Measurements from ENCODE around the gene WDR62. TPM values are rescaled to one million over a fixed set of nuclear protein-coding genes. Genes with fewer than 3 reads are reported as not detected.
"Not testable (repeated sequence)": the region's sequence is repeated elsewhere in the genome, so short reads cannot be mapped to it uniquely, and the experiment has no call there.

The WDR62 gene
- total and polyA plus RNA-seq, 8 donors: 0.12 to 0.49 (median 0.37) TPM

DNA sequence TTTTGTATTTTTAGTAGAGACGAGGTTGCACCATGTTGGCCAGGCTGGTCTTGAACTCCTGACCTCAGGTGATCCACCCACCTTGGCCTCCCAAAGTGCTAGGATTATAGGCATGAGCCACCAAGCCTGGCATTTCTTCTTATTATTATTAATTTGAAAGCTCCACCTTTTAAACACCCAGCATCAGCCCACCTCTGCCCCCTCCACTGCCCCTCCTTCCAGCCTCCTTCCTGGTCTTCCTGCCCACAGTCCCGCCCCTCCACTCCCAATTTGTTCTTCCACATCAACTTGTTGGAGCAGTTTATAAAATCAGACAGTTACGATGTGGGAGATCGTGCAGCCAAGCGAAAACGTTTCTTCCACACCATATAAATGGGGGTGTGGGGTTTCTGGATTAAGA, 14.2 kb upstream of the WDR62 start:
- no peaks in the 10 kb centered on the region for H3K36me3 ChIP-seq
- TF ChIP-seq CTCF (IDR thresholded peaks at IDR 0.05): no peak
- DNase-seq (no peak), ATAC-seq (no peak), FAIRE-seq (no peak)
- no peaks in the 10 kb centered on the region for H3K4me1 ChIP-seq
- H3K27ac ChIP-seq: no peak overlapping the region
- intact Hi-C loops (cut with DNase I): no loop called here
- 88 to 91% methylated on average over 6 of the region's 6 CpGs for WGBS, 2 donors
- H3K9me3 ChIP-seq: no peaks in the 10 kb centered on the region
- no peak overlapping the region for H3K4me3 ChIP-seq
- H3K27me3 ChIP-seq: no peaks in the 10 kb centered on the region

DNA sequence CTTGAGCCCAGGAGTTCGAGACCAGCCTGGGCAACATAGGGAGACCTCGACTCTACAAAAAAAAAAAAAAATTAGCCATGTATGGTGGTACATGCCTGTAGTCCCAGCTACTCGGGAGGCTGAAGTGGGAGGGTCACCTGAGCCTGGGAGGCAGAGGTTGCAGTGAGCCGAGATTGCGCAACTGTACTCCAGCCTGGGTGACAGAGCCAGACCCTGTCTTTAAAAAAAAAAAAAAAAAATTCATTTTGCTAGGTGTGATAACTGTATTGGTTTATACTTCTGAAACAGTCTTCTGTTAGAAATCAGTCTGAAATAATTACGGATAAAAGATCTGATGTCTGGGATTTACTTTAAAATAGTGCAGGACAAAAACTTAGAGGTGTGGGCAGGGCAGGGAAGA, 13.6 kb upstream of the WDR62 start:
- DNase-seq; H3K9me3 ChIP-seq; H3K27ac ChIP-seq; ATAC-seq; H3K4me1 ChIP-seq; H3K36me3 ChIP-seq; intact Hi-C loops (cut with DNase I); H3K27me3 ChIP-seq; H3K4me3 ChIP-seq; FAIRE-seq: not testable (repeated sequence)
- WGBS, 2 donors: 83 to 86% methylated on average over 6 of the region's 6 CpGs

GRCh38 chr19:36041831-36042230, 12.9 kb upstream of the WDR62 start:
- Histone ChIP-seq H3K4me3 (no peak overlapping the region), H3K27ac (peak overlapping the region in 1 of 4 donors; percentile 26), H3K9me3 (no peaks in the 10 kb centered on the region), H3K4me1 (no peaks in the 10 kb centered on the region), H3K36me3 (no peaks in the 10 kb centered on the region), H3K27me3 (no peaks in the 10 kb centered on the region)
- intact Hi-C loops (cut with DNase I): no loop called here
- no peak for TF ChIP-seq CTCF (IDR thresholded peaks at IDR 0.05)
- FAIRE-seq (no peak), DNase-seq (no peak), ATAC-seq (peak; percentile 53 to 75 (median 70))
- WGBS, 2 donors: 36 to 37% methylated on average over 3 of the region's 3 CpGs

DNA sequence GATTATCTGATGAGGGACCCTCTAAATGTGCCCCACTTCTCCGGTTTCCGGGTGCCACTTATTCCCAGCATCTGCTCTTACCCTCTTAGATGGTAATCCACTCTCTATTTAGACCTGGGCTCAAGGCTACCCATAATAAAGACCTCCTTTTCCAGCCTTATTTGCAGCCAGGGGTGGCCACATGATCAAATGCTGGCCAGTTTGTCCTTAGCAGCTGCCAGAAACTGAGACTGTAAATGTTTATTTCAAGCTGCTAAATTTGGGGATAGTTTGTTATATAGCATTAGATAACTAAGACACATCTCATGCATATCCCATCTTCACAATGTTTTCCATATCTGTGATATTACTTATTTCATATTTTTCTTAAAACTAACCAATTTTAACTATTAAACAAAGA, 10.7 kb upstream of the WDR62 start:
- no peak for DNase-seq
- 92 to 95% methylated on average over 2 of the region's 2 CpGs for WGBS, 2 donors
- Histone ChIP-seq H3K4me1 (no peaks in the 10 kb centered on the region), H3K9me3 (no peaks in the 10 kb centered on the region), H3K27ac (no peak overlapping the region), H3K27me3 (no peaks in the 10 kb centered on the region), H3K36me3 (no peaks in the 10 kb centered on the region), H3K4me3 (no peak overlapping the region)
- TF ChIP-seq CTCF (IDR thresholded peaks at IDR 0.05): no peak
- no peak for ATAC-seq
- intact Hi-C loops (cut with DNase I): no loop called here
- no peak for FAIRE-seq

- ATAC-seq (no peak), DNase-seq (no peak), FAIRE-seq (no peak)
- TF ChIP-seq CTCF (IDR thresholded peaks at IDR 0.05): no peak
- Histone ChIP-seq H3K4me3 (no peak overlapping the region), H3K27me3 (no peaks in the 10 kb centered on the region), H3K27ac (no peak overlapping the region), H3K36me3 (no peaks in the 10 kb centered on the region), H3K9me3 (no peaks in the 10 kb centered on the region), H3K4me1 (no peaks in the 10 kb centered on the region)
- WGBS, 2 donors: 87 to 98% methylated on average over 5 of the region's 5 CpGs
- intact Hi-C loops (cut with DNase I): no loop called here
Observed at GRCh38 chr19:36046443-36047050, 8.2 kb upstream of the WDR62 start.

Data from pancreas (tissue), 10 donors.